Measurements from ENCODE around the gene SIX5.

- TF ChIP-seq SUZ12 (IDR thresholded peaks at IDR 0.05), result no peak
- no peak for TF ChIP-seq FOXA1 (IDR thresholded peaks at IDR 0.05)
- no peak for TF ChIP-seq BHLHE40 (IDR thresholded peaks at IDR 0.05; ENCODE audit: borderline replicate concordance)
- no peak for TF ChIP-seq L3MBTL2 (conservative IDR thresholded peaks at IDR 0.05)
- TF ChIP-seq FOXM1 (IDR thresholded peaks at IDR 0.05; ENCODE audit: borderline replicate concordance), result no peak
- TF ChIP-seq CTBP1 (IDR thresholded peaks at IDR 0.05; ENCODE audit: borderline replicate concordance), result no peak
- TF ChIP-seq PKNOX1 (IDR thresholded peaks at IDR 0.05), result no peak
- no peak for TF ChIP-seq SP1 (IDR thresholded peaks at IDR 0.05)
- no peak for TF ChIP-seq ZNF384 (IDR thresholded peaks at IDR 0.05)
These were observed 48.8 kb upstream of the SIX5 start for GRCh38 chr19:45817725-45818301.

All from HEK293T (cell line).